ENCODE results near the gene MBD1.
"Not testable (repeated sequence)": the region's sequence is repeated elsewhere in the genome, so short reads cannot be mapped to it uniquely, and the experiment has no call there.

DNA sequence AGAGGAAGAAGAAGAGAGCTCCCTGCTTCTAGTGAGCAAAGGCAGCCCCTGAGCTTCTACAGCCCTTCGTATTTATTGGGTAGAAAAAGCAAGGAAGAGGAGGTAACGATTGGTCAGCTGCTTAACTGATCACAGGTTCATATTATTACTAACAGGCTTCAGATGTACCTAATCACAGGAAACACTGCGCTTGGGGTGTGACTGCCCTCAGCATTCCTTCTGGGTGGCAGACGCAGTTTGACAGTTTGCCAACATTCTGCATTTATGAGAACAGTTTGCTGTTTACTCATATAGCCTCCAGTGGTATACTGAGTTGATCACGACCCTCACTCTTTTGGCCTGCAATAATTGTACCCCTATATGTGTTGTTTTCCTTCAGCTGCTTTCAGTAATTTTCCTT, 27.5 kb upstream of the MBD1 start:
- TF ChIP-seq, protein P1, sequence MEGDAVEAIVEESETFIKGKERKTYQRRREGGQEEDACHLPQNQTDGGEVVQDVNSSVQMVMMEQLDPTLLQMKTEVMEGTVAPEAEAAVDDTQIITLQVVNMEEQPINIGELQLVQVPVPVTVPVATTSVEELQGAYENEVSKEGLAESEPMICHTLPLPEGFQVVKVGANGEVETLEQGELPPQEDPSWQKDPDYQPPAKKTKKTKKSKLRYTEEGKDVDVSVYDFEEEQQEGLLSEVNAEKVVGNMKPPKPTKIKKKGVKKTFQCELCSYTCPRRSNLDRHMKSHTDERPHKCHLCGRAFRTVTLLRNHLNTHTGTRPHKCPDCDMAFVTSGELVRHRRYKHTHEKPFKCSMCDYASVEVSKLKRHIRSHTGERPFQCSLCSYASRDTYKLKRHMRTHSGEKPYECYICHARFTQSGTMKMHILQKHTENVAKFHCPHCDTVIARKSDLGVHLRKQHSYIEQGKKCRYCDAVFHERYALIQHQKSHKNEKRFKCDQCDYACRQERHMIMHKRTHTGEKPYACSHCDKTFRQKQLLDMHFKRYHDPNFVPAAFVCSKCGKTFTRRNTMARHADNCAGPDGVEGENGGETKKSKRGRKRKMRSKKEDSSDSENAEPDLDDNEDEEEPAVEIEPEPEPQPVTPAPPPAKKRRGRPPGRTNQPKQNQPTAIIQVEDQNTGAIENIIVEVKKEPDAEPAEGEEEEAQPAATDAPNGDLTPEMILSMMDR (IDR thresholded peaks at IDR 0.05; ENCODE audit: low read depth, low read length): not testable (repeated sequence)
- TF ChIP-seq POLR2A (IDR thresholded peaks at IDR 0.05; ENCODE audit: extremely low read depth, insufficient read length): not testable (repeated sequence)

Measured in NB4 (cell line).